Measurements from ENCODE around the gene SCARF2. TPM values are rescaled to one million over a fixed set of nuclear protein-coding genes. Genes with fewer than 3 reads are reported as not detected.
A peak's percentile ranks its signal among the peaks of the same experiment; 100 is the strongest.

SCARF2 gene
- total and polyA plus RNA-seq, 8 donors, result 15.8 to 36.4 (median 23.5) TPM

DNA sequence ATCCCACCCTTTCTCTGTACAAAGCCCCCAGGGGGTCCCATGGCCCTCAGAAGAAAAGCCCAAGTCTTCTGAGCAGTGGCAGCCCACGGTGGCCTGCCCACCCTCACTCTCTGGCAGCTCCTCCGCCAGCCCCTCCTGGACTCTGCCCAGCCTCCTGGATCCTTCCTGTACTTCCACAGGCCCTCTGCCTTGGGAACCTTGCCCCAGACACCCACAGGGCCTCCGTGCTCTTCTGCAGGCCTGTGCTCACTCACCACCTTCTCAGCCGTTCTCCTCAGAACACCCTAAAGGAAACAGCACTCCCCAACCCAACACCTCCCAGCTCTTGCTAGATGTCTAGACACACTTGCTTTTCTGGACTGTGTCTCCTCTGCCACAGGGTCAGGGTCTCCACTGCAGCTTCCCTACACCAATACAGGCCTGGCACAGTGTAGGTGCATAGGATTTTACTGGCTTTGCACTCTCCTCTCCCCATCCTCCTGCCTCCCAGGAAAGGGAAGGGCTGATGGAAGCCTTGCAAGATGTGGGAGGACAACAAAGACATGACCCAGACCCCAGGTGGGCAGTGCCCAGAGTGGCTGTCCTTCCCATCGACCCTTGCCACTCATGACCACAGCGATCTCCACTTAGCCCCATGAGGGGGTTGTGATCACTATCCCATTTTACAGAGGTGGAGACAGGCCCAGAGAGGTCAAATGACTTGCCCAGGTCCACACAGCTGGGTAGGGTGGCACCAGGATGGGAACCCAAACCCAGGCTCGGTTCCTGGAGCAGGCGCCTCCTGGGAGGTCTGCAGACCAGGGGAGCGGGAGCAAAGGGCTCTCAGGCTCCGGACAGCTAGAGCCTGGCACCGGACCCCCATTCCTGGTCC, 2.0 kb downstream of the SCARF2 start:
- intact Hi-C loops (cut with DNase I), result no loop called here
- ATAC-seq, result no peak
- Histone ChIP-seq H3K27ac (peak overlapping the region in 1 of 2 donors; percentile 33), H3K9me3 (no peaks in the 10 kb centered on the region), H3K27me3 (peaks cover 24 to 86% of the 10 kb centered on the region in 2 donors), H3K36me3 (no peaks in the 10 kb centered on the region), H3K4me1 (peaks cover 15 to 40% of the 10 kb centered on the region in 2 donors), H3K4me3 (peak overlapping the region; percentile 48 to 55)
- TF ChIP-seq, protein P1, sequence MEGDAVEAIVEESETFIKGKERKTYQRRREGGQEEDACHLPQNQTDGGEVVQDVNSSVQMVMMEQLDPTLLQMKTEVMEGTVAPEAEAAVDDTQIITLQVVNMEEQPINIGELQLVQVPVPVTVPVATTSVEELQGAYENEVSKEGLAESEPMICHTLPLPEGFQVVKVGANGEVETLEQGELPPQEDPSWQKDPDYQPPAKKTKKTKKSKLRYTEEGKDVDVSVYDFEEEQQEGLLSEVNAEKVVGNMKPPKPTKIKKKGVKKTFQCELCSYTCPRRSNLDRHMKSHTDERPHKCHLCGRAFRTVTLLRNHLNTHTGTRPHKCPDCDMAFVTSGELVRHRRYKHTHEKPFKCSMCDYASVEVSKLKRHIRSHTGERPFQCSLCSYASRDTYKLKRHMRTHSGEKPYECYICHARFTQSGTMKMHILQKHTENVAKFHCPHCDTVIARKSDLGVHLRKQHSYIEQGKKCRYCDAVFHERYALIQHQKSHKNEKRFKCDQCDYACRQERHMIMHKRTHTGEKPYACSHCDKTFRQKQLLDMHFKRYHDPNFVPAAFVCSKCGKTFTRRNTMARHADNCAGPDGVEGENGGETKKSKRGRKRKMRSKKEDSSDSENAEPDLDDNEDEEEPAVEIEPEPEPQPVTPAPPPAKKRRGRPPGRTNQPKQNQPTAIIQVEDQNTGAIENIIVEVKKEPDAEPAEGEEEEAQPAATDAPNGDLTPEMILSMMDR (IDR thresholded peaks at IDR 0.05), result no peak
- DNase-seq, result peak in 1 of 4 donors; percentile 27

DNA sequence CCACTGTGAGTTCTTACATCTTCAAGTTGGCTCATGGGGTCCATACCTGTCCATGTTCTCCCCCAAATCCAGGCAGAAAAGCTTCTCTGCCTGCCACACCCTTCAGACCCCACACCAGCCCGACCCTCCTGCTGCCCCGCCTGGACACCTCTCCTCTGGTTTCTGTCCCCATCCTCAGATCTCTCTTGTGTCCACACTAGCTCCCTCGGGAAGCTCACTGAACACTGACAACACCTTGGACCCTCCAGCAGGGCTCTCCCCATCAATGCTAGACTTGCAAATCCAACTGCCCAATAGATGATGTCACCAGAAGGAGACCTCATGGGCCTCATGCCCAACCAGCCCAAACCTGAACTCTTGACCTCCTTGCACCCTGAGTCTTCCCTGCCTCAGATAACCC, 2.9 kb downstream of the SCARF2 start:
- no peaks in the 10 kb centered on the region for H3K9me3 ChIP-seq
- peaks cover 19 to 49% of the 10 kb centered on the region in 2 donors for H3K4me1 ChIP-seq
- H3K27me3 ChIP-seq, result peaks cover 24 to 95% of the 10 kb centered on the region in 2 donors
- DNase-seq (peak in 1 of 4 donors; percentile 14), ATAC-seq (no peak)
- TF ChIP-seq, protein P1 (IDR thresholded peaks at IDR 0.05), result no peak
- no peak overlapping the region for H3K4me3 ChIP-seq
- no peak overlapping the region for H3K27ac ChIP-seq
- H3K36me3 ChIP-seq, result no peaks in the 10 kb centered on the region
- intact Hi-C loops (cut with DNase I), result no loop called here

DNA sequence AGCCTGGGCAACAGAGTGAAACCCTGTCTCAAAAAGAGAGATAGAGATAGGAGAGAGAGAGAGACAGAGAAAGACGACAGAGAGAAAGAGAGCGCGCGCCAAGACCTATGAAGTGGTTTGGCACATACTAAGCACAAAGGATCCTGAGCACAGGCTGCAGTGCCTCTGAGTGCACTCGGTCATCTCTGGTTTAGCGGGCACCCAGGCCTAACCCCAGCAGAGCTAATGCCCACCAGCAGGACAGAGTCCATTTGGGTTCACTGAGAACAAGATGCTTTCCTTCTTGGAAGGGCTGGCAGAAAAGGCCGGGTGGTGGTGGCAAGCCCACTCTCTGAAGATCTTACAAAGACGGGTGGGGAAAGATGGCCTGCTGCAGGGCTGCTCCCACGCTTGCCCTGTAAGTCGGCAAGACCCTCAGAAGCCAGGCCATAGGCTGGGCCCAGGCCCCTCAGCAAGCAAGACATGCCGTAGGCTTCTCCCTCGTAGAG, 3.3 kb downstream of the SCARF2 start:
- Histone ChIP-seq H3K27ac (no peak overlapping the region), H3K4me1 (peaks cover 19 to 53% of the 10 kb centered on the region in 2 donors), H3K36me3 (no peaks in the 10 kb centered on the region), H3K4me3 (no peak overlapping the region), H3K27me3 (peaks cover 24 to 99% of the 10 kb centered on the region in 2 donors), H3K9me3 (no peaks in the 10 kb centered on the region)
- TF ChIP-seq, protein P1 (IDR thresholded peaks at IDR 0.05), result no peak
- intact Hi-C loops (cut with DNase I), result no loop called here
- DNase-seq (peak in 1 of 4 donors; percentile 21), ATAC-seq (no peak)

DNA sequence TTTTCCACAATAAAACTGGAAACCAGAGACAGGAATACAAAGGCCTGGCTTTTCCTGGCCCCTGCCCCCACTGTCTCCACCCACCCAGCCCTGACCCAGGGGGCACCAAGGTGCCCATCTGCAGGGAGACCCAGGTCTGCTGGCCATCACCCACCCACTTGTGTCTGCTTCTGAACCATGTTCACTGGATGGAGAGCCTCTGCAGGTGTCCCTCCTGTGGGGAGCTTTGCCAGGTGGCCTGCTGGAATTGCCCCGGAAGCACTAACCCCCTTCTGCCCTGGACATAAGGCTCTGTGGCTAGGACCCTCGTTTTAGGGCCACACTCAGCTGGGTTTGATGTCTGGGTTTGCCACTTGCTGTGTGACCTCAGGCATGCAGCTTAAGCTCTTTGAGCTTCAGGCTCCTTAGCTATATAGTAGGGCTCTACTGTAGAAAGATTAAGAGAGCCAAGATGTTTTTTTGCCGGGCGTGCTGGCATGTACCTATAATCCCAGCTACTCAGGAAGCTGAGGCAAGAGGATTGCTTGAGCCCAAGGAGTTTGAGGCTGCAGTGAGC, 3.9 kb downstream of the SCARF2 start:
- TF ChIP-seq, protein P1 (IDR thresholded peaks at IDR 0.05), result no peak
- peaks cover 24 to 100% of the 10 kb centered on the region in 2 donors for H3K27me3 ChIP-seq

DNA sequence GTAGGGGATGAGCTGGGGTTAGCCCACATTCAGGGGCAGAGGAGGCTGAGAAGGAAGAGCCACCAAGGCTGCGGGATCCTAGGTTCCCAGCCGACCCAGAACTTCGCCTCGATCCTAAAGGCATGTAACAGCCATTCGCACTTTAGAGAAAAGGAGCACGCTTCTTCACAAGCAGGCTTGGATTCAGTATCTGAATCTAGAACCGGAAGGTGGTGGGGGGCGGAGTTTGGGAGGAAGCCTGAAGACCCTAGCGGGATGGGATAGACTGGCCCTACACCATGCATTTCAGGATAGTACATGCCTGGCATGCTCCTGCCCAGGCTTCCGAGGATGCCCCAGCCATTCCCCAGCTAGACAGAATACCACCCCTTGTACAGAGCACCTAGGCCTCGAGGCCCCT, 4.4 kb downstream of the SCARF2 start:
- ATAC-seq (no peak), DNase-seq (peak in 1 of 4 donors; percentile 11)
- H3K27me3 ChIP-seq, result peaks cover 23 to 100% of the 10 kb centered on the region in 2 donors
- H3K36me3 ChIP-seq, result peaks cover 0 to 4% of the 10 kb centered on the region in 2 donors
- no peaks in the 10 kb centered on the region for H3K9me3 ChIP-seq
- TF ChIP-seq, protein P1 (IDR thresholded peaks at IDR 0.05), result no peak
- no peak overlapping the region for H3K4me3 ChIP-seq
- intact Hi-C loops (cut with DNase I), result no loop called here
- peaks cover 19 to 58% of the 10 kb centered on the region in 2 donors for H3K4me1 ChIP-seq
- no peak overlapping the region for H3K27ac ChIP-seq

More for the DNA sequence above, 3.9 kb downstream of the SCARF2 start:
- peaks cover 0 to under 1% of the 10 kb centered on the region in 2 donors for H3K36me3 ChIP-seq
- ATAC-seq (no peak), DNase-seq (peak in 1 of 4 donors; percentile 27)
- intact Hi-C loops (cut with DNase I), result no loop called here
- H3K27ac ChIP-seq, result no peak overlapping the region
- peaks cover 19 to 57% of the 10 kb centered on the region in 2 donors for H3K4me1 ChIP-seq
- no peak overlapping the region for H3K4me3 ChIP-seq
- H3K9me3 ChIP-seq, result no peaks in the 10 kb centered on the region

Data from left lung (tissue), 10 donors.